T-helper 9 cell (primary cell): ENCODE results near the gene ACBD4.

Experiments used
- DNase-seq: peaks from one replicate; pipeline ENCODE4 v3.0.0-alpha.2; 2020

ACBD4 gene

DNA sequence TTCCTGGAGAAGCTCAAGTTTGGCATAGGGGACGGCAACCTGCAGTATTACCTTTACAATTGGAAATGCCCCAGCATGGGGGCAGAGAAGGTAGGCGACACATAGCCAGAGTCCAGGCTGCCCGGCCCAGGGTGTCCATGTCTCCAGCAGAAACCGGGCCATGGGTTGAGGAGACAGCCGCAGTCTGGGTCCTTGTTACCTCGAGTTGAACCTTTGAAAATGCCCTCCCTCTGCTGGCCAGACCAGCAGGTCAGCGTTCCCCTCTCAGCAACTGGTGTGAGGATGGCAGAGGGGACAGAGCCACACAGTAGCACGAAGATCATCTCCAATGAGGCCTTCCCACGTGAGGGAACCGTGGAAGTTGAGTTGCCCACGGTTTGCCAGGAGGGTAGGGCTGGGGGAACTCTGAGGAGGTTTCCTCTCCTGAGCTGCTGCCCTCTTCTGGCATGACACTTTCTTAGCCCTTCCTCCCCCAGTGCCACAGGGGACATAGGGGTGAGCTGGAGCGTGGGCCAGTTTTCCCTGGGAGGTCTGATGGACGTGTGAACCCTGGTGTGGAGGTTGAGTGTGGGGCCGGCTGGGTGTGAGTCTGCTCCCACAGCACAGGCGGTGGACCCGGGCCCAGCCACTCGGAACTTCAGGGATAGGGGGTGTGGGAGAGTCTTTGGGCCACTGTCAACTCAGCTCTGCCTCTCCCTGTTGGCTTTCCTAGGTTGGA is 30.4 kb upstream of the ACBD4 start:
- DNase-seq, result no peak

DNA sequence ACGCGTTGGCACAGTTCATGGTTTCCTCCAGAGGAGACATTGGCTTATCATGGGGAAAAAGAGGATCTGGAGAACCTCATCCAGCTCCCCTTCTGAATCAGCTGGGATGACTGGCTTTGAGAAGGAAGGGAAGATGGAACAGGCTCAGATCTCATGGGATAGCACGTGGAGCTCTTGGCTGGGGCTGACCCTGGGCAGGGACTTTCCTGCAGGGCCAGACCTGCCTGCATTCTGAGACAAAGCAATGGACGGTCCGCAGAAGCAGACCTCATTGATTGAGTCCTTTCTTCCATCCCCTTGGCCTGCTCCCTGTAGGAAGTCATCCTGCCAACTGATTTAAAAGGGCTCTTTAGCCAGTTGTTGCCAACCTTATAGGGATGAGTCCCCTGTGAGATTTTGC is 29.4 kb upstream of the ACBD4 start:
- no peak for DNase-seq

DNA sequence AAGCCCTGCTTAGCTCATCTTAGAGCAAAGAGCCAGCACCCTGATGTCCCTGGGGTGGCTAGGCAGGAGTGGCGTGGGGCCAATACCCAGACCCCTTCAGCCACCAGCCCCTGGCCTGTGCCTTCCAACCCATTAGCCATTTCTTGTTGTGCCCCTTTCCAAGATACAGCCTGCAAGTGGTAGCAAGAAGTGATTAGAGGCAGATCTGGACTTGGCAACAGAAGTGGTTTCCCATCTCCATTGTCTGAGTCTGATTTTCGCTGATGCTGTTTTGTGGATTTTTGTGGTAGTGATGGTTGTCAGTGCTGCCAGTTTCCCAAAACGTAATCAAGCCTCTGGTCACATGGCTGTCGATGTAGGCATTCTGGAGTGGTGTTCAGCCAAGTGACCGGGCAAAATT is 28.9 kb upstream of the ACBD4 start:
- DNase-seq, result no peak

DNA sequence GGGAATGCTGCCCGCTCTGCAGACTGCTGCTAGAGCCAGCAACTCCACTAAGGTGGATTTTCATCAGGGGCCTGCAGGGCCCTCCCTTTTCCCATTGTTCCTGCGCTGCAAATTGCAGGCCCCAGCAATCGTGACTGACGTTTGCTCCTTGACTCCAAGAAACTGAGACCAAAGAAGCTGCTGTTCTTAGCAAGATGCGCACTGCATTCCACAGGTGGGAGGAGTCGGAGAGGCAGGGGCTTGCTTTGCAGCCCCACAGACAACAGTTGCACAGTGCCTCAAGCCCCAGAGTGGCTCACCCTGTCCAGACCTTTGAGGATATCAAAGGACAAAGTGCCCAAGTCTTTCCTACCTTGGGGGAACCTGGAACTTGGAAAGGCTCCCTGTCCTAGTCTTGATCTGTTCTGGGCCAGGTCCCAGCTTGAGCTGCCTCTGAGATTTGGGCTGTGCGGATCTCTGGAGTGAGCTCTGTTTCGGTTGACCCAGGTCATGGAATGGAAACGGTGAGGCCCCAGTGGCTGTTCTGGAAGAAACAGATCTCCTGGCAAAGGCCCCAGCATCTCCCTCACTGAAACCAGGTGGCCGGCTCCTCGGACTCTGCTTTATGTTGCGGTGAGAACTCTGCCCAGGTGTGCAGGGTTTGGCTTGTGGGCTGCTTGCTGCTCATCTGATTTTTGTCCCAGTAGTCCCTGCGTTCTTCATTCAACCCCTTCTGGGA is 28.0 kb upstream of the ACBD4 start:
- no peak for DNase-seq

DNA sequence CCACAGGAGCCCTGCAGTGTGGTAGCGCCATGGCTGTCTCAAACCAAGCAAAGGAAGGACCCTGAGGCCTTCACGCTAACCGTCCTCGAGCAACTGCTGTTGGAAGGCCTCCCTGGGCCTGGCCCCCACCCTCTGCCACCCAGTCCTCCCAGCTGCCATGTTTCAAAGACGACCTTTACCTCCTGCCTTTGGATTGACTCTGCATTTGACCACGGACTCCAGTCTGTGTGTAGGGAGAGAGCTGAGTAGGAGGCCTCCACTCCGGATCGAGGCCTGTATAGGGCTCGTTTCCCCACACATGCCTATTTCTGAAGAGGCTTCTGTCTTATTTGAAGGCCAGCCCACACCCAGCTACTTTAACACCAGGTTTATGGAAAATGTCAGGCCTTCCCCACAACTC is 27.4 kb upstream of the ACBD4 start:
- DNase-seq, result no peak

DNA sequence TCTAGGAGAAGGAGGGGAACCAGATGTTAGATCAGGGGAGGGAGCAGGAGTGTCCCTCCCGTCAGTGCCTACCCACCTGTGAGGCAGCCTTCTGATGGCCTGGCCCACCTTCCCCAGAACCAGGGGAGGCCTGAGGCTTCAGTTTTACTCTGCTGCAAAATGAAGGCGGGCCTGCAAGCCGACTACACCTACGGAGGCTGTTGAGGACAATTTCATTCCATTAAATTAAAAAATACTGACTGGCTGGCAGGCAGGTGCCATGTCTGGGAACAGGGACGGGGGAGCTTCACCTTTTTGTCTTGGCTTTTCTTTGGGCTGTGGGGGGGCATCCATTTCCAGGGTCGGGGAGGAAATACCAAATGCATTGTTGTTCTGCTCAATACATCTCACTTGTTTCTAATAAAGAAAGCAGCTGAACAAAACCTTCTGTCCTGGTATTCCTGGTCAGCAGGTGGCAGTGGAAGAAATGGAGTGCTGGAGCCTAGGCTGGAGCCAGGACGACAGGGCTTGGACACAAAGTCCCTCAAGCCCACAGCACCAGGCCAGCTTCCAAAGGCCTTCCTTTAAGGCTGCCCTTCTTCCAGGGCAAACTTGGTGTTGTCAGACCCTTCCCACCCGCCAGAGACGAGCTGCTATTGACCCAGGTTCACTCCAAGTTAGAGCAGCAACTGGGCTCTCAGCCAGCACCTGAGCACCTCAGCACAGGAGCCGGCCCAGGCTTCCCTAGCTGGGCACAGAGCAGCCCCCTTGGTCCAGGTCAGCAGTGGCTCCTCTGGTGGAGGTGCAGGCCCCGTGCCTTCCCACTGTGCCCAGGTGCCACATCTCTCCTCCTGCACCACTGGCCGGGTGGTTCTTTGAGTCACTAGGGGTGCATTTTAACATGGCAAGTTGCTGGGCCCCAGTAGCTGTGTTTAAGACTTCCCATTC is 26.6 kb upstream of the ACBD4 start:
- no peak for DNase-seq

DNA sequence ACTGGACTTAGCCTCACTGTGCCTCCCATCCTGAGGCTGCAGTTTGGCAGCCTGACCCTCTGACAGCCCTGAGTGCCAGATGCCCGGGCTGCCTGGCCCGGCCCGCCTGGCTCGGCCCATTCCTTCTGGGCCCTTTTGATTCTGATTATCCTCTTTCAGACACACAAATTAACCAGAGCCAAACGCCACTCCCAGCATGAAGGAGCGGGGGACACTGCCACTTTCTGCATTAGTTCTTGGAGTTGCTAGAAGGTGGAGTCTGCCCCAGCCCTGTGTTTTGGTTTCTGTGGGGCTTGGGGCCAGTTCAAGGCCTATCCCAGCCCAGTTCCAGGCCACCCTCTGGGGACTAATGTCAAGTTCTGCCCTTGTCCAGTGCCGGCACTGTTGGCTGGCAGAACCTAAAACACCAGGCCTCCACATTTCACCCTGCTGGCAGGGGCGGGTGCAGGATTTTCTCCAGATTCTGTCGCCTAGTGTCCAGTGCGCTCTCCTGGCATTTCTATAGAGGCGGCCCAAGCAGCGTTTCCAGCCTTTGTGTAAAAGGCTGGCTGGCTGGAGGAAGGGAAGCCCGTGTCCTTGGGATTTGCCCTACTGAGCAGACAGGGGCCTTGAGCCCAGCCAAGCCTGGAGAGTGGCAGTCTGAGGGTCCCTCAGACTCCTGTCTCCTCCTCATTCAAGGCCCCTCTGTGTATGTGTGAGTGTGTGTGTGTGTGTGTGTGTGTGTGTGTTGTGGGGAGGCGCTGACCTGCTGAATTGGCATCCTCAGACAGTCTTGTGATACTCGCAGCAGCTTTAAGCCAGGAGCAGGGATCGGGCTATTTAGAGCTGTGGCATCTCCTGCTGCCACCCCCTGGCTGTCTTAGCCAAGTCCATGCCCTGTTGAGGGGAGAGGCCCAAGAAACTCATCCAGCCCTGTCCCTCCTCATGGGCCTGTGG is 24.5 kb upstream of the ACBD4 start:
- no peak for DNase-seq

DNA sequence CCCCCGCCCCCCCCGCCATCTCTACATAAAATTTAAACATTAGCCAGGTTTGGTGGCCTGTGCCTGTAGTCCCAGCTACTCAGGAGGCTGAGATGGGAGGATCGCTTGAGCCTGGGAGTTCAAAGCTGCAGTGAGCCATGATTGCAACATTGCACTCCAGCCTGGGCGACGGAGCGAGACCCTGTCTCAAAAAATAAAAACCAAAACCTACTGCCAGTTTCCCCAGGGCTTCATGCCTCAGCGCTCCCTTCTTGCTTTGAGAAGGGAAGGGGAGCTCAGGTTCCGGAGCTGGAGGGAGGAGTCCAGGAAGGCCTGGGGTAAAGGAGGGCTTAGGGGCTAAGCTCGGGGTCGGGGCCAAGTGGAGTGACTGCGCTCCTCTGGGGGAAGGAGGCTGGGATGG is 23.6 kb upstream of the ACBD4 start:
- DNase-seq, result no peak

DNA sequence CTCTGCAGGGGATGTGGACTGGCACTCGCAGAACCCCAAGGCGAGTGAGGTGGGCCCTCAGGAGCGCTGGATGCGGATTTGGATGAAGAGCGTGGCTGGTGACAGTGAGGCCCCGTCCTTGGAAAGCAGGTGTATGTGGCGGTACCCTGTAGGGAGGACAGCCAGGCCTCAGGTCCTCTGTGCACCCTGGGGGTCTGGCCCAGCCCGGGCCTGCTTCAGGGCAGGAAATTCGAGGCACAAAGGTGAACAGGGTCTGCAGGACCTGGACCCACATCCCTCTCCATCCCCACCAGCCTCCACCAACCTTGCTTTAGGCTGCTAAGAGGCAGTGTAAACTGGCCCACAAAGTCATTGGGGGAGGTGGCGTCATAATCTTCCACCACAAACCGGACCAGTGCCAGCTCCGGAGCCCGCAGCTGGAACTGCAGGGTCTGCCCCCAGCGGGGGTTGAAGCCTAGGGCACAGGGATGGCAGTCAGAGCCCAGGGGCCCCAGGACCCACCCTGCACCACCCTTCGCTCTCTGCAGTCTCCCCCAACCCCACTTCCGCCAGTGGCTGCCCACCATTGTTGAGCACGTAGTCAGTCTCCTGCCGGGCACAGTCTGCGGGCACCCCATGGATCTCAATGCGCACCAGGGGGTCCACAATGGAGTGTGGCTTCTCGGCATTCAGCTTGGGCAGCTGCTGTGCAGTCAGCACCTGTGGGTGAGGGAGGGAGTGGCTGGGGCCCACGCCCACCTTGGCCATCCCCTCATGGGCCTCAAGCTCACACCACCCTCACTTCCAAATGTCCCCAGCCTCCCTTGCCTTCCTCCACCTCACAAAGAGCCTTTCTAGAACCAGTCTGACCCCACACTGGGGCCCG is 22.7 kb upstream of the ACBD4 start:
- no peak for DNase-seq

DNA sequence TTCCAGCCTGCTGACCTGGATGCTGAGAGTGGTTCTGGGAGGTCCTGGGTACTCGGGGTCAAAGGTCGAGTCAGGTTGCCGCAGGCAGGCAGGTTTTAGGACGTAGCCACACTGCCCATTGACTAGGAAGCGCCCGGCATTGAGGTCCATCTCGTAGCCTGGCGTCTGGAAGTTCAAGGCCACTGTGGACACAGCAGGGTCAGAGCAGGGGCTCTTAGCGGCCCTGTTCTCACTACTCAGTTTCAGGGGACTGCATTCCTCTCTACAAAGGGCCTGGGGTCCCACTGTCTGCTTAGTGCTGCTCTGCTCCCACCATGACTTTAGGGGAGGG is 22.1 kb upstream of the ACBD4 start:
- DNase-seq, result no peak

DNA sequence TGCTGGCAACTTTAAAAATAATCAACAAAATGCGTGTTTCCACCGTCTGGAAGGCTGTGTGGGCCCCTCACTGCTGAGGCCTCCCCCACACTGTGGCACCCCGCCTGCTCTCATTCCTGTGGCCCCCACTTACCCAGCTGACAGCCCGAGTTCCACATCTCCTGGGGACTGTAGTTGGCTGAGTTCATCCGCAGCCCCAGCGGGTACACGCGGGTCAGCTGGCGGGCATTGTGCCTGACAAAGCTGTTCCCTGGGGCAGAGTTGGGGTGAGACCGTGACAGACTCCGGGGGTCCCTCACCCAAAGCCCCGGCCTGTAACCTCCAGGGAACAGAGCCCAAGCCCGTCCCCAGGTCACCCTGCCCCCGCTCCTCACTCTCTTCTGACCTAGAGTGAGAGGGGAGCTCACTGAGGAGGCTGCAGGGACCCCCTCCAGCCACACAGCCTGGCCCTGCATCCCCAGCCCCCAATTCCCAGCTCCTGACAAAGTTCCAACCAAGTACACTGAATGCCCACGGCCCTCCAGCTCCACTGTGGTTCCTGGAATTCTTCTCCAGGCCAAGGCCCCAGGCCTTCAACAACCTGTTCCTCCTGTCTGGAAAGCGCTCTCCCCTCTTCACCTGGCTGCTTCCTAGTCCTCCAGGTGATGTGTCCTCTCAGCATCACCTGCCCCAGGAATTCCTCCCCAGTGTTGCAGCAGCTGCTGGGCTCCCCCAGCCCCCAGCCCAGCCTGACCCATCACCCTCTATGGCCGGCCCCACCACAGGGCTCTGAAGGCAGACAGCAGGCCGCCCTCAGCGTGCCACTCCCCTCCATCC is 21.2 kb upstream of the ACBD4 start:
- DNase-seq, result no peak

DNA sequence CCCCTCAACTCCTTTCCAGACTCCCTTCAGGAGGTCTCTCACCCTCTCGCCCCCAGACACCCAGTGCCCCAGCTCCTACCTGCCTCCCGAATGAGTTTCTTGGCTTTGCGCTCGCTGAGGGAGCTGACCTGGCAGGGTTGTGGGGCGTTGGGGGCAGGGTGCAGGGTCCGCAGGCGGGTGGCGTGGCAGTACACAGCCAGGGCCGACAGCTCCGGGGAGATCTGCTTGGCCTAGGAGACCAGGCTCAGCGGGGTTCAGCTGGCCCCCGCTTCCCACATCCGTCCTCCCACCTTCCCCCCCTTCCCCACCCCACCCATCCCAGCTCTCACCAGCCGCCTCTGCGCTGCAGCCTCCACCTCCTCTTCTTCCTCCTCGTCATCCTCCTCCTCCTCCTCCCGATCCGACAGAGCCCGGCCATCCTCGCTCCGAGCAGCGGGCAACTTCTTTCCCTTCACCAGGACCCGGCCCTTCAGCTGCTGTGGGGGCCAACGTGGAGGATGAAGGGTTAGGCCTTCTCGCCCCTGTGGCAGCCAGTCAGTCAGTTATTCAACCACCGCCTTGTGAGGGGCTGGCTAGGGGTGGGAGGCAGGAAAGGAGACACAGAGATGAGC is 20.4 kb upstream of the ACBD4 start:
- no peak for DNase-seq

DNA sequence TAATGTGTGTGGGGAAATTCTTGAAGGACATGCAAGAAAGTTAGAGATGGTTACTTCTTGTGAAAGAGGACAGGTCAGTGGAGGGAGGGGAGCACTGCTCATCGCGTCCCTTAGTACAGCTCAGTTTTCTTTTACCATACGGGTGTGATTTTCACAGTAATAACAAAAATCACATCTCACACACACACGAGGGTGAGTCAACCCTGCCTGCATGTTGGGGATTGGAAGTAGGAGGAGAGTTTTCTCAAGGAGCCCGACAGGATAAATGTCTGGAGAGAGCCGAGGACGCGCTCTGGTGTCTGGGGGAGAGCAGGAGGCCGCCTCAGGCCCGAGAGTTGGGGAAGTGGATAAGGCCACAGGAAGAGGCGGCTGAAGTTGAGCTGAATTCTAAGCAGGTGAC is 19.6 kb upstream of the ACBD4 start:
- DNase-seq, result no peak

DNA sequence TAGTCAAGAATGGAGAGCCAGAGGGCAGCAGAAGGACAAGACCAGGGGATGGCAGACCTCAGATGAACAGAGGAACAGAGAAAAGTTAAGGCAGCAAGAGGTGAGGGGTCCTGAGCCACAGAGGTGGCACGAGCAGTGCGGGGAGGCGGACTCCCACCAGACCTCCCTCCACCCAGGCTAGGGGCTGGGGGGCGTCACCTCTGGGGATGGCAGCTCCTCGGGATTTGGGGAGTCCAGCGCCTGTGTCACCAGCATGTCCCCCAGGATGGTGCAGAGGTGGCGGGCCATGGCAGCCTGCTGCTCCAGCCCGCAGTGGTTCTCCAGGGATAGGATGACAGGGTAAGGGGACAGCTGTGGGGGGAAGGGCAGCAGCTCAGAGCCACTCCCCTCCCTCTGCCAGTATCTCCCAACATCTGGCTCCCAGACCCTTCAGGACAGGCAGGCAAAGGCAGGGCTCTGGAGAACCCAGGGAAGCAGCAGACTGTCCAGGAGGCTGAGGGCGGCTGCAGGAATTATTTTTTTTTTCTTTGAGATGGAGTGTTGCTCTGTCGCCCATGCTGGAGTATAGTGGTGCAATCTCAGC is 19.0 kb upstream of the ACBD4 start:
- DNase-seq, result no peak

DNA sequence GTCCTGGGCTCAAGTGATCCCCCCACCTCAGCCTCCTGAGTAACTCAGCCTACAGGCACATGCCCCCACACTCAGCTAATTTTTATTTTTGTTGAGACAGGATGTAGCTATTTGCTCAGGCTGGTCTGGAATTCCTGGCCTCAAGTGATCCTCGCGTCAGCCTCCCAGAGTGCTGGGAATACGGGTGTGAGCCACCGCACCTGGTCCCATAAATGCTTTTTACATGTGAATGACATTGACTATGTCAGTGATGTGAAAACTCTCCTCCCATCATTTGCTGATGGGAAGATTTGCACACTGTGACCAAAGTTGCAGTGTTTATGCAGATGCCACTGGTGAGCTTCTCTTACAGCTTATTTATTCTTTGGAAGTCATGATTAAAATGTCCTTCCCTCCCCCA is 18.2 kb upstream of the ACBD4 start:
- DNase-seq, result no peak

DNA sequence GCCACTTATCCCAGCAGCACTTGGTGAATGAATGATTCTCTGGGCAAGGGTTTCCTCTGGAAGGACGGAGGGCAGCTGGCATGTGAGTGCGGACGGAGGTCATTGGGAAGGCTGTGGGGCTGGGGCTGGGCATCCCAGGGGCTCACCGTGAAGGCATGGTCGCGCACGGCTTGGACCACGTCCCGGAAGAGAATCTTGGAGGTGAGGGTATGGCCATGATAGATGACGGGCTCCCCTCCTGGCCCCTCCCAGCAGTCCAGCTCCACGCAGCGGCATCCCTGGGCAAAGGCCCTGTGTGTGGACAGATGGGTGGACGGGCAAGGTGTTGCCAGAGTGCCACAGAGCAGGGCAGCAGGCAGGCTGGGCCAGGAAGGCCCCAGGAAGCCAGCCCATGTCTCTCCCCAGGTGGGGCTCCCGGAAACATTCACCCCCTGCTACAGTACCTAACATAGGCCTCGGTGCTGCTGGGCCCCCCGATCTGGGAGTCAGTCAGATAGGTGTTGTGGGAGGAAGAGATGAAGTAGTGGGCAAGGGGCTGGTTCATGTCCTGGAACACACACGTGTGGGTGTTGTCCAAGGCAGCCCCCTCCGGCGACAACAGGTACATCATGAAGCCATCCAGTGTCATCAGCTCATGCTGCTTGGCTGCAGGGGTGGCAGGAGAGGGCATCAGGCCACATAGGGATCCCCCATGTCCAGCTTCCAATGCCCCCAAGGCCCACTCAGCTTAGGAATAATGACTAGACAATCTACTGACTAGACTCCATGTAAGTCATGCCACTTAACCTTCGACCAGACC is 17.4 kb upstream of the ACBD4 start:
- no peak for DNase-seq

DNA sequence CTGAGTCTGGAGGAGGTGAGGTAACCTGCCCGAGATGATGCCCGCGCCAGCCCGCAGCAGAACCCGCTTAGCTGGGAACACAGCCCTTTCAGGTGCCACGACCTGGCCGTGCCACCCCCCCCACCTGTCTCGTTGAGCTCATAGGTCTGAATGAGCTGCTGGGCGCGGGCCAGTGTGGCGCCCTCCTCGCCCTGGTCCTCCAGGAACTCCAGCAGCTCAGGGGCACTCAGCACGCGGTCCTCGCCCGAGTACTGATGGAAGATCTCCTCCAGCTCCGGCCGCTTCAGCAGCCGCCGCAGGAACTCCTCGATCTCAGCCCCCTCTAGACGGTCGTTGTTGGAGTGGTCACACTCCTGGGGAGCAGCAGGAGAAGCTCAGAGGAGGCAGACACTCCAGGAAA is 16.8 kb upstream of the ACBD4 start:
- DNase-seq, result no peak

DNA sequence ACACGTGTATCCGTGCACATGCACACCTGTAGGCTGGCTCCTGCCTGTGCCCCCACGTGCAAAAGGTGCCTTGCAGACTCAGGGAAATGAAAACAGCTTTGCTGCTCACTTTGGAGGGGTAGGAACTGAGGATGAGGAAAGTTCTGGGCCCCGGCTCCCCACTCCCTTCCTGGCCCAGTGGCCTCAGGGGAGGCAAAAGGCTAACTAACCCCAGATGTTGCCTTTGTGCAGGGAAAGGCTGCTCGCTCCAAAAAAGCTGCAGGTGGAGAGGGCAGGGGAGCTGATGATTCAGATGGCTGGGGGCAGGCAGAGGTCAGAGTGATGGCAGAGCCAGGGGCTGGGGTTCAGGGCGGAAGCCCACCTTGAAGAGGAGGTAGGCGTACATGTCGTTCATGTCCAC is 15.5 kb upstream of the ACBD4 start:
- DNase-seq, result no peak

DNA sequence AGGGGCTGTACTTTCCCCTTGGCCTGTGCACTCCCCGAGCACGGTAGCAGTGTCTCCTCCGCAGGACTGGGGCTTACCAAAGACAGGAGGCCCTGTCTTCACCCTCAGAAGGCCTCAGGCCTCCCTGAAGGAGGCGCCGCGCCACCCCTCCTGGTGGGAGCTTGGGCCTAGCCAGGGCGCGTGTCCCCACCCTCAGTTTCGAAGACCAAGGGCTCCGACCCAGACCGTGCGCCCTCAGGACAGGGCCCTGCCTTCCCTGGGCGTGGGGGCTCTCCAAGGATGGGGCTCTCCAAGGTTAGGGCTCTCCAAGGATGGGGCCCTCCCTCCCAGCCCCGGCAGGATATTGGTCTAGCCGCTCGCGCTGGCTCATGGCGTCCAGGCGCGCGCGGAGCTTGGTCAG is 14.9 kb upstream of the ACBD4 start:
- DNase-seq, result no peak
